ENCODE measurements around the gene FYB2. TPM values are rescaled to one million over a fixed set of nuclear protein-coding genes. Genes with fewer than 3 reads are reported as not detected.

Gene FYB2
- total RNA-seq, 1 experiment from 2014 or later, result 0.48 TPM

DNA sequence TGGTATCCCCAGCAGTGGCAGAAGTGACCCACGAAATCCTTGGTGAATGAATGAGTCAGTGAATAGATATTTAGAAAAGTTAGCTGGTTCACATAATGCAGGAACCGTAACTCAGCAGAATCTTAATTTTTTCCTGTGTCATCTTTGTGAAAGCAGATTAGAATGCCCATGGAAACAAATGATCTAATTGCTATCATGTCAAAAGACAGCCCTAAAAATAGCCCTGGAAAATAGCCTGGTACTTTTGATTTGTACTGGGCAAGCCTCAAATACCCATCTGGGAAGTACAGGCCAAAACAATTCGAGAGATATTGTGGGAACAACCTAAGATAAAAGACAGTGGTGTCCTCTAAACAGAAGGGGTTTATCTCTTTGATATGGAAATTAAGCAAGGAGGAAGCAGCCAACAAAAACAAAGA lies 21.1 kb downstream of the FYB2 start:
- Histone ChIP-seq H3K56ac (ENCODE audit: insufficient read length, low read depth, low read length) (no peak overlapping the region), H3K79me1 (ENCODE audit: insufficient read depth, low read depth, low read length, poor library complexity, severe bottlenecking) (no peaks in the 10 kb centered on the region), H3K9me3 (ENCODE audit: control insufficient read depth, low read depth, low read length) (no peaks in the 10 kb centered on the region), H3K18ac (ENCODE audit: insufficient read length, low read depth, low read length) (no peak overlapping the region), H2AK5ac (ENCODE audit: insufficient read length, low read length) (no peak overlapping the region), H3K4me2 (ENCODE audit: insufficient read depth, insufficient read length, low read length) (no peak overlapping the region), H3K9ac (ENCODE audit: extremely low read depth, insufficient read length, low read length) (no peak overlapping the region), H3K4ac (ENCODE audit: low read depth, low read length) (no peak overlapping the region), H2BK12ac (ENCODE audit: insufficient read length, low read depth, low read length) (no peak overlapping the region), H4K5ac (ENCODE audit: insufficient read length, low read depth, low read length) (no peak overlapping the region), H3K27ac (ENCODE audit: insufficient read length, low read depth, low read length) (no peak overlapping the region), H3K23ac (ENCODE audit: insufficient read length, low read depth, low read length) (no peak overlapping the region), H3K27me3 (ENCODE audit: insufficient read depth, low read length) (no peaks in the 10 kb centered on the region; the same call in 1 of the 2 replicates), H2BK15ac (ENCODE audit: low read depth, low read length) (no peak overlapping the region), H2BK20ac (ENCODE audit: low read depth, low read length, poor library complexity, severe bottlenecking) (no peak overlapping the region), H3K79me2 (ENCODE audit: insufficient read depth, low read length) (no peaks in the 10 kb centered on the region), H3K4me1 (ENCODE audit: insufficient read depth, low read length) (peaks cover 2% of the 10 kb centered on the region), H4K20me1 (ENCODE audit: control insufficient read depth, insufficient read depth, insufficient read length) (no peaks in the 10 kb centered on the region), H2BK5ac (ENCODE audit: insufficient read length, low read length) (no peak overlapping the region), H2BK120ac (ENCODE audit: low read depth, low read length, poor library complexity, severe bottlenecking) (no peak overlapping the region), H3T11ph (ENCODE audit: low read length) (no peak overlapping the region), H4K91ac (ENCODE audit: insufficient read length, low read depth, low read length) (no peak overlapping the region), H2AFZ (ENCODE audit: low read length) (no peak overlapping the region), H4K8ac (replicated peaks; ENCODE audit: insufficient read length, low read depth, low read length) (no peak overlapping the region), H3K14ac (ENCODE audit: insufficient read depth, low read length) (no peak overlapping the region), H3K23me2 (ENCODE audit: insufficient read length, low read depth, low read length, poor library complexity, severe bottlenecking) (no peaks in the 10 kb centered on the region)
- no peak overlapping the region for H3K27ac Mint-ChIP-seq
- no peak for TF ChIP-seq CTCF (conservative IDR thresholded peaks at IDR 0.05)
- no peak for DNase-seq
- H3K4me3 Mint-ChIP-seq, result no peak overlapping the region
- peaks cover 14% of the 10 kb centered on the region for H3K27me3 Mint-ChIP-seq (ENCODE audit: low read depth)
- no peaks in the 10 kb centered on the region for H3K36me3 Mint-ChIP-seq (ENCODE audit: insufficient read depth in 1 of 3, low read depth in 3 of 3)
- H3K4me1 Mint-ChIP-seq, result peaks cover 19% of the 10 kb centered on the region in 2 experiments
- H3K9me3 Mint-ChIP-seq, result no peaks in the 10 kb centered on the region
- no CpG with 5 or more reads among the region's 3 CpGs for WGBS (ENCODE audit: extremely low coverage, insufficient read length, low lambda C conversion rate)

Measured in H9 (cell line).